Naive thymus-derived CD4-positive, alpha-beta T cell (primary cell): ENCODE data around the gene ZNF213. TPM values are rescaled to one million over a fixed set of nuclear protein-coding genes. Genes with fewer than 3 reads are reported as not detected.

Source experiments
- ATAC-seq: fragments of 150-1000 bp; cut with Tn5 transposase; 2 replicates; pipeline ENCODE4 v1.10.0; 2021; ENCODE audit warnings: mild to moderate bottlenecking, moderate library complexity
- CTCF ChIA-PET: fragments of 350-600 bp; sonication (Branson Sonifier 250); formaldehyde crosslinking; loops from one replicate; lab custom pipeline; 2021; ENCODE audit warnings: antibody characterized with exemption; lab: Charles Lee
- POLR2A ChIA-PET: fragments of 350-600 bp; sonication (Branson Sonifier 250); formaldehyde crosslinking; loops from one replicate; lab custom pipeline; 2021; ENCODE audit warnings: antibody characterized with exemption, inconsistent platforms; lab: Charles Lee
- DNase-seq, 9 donors: peaks; one replicate each; pipeline versions ENCODE4 v3.0.0 to v3.0.0-alpha.2; 2020 to 2022; ENCODE audit warnings: mixed read lengths in 1 of 9
- H3K27ac ChIP-seq: one replicate; pipeline ENCODE4 v1.7.0; 2013; ENCODE audit warnings: mild to moderate bottlenecking, low read depth, low read length, moderate library complexity
- H3K27me3 ChIP-seq, 2 donors: one replicate each; pipeline ENCODE4 v1.7.0; 2013; ENCODE audit warnings: low read length in 2 of 2, mild to moderate bottlenecking in 2 of 2, moderate library complexity in 2 of 2; ENCODE audit not compliant: control insufficient read depth in 2 of 2, insufficient read depth in 2 of 2
- H3K36me3 ChIP-seq, 3 experiments: 1 replicate in 2 of 3; 2 replicates in 1 of 3; pipeline ENCODE4 v1.7.0; 2013; ENCODE audit warnings: low read length in 3 of 3, mild to moderate bottlenecking in 3 of 3, moderate library complexity in 1 of 3; ENCODE audit not compliant: insufficient read depth in 3 of 3, control insufficient read depth in 2 of 3
- H3K4me1 ChIP-seq, 2 donors: one replicate each; pipeline ENCODE4 v1.7.0; 2013; ENCODE audit warnings: low read length in 2 of 2, mild to moderate bottlenecking in 2 of 2, moderate library complexity in 1 of 2; ENCODE audit not compliant: control insufficient read depth in 2 of 2, insufficient read depth in 2 of 2
- H3K4me3 ChIP-seq: 2 replicates; pipeline ENCODE4 v1.7.0; 2013; ENCODE audit warnings: mild to moderate bottlenecking, low read length
- H3K9me3 ChIP-seq, 3 experiments: 1 replicate in 2 of 3; 2 replicates in 1 of 3; pipeline ENCODE4 v1.7.0; 2013; ENCODE audit warnings: low read length in 3 of 3; ENCODE audit not compliant: control insufficient read depth in 2 of 3
- H3K27ac Mint-ChIP-seq, 9 donors: one replicate each; pipeline ENCODE4 v1.8.0; 2020 to 2022; ENCODE audit warnings: mixed read lengths in 9 of 9, mild to moderate bottlenecking in 8 of 9, moderate library complexity in 5 of 9, inconsistent platforms in 2 of 9
- H3K27me3 Mint-ChIP-seq, 5 donors: one replicate each; pipeline ENCODE4 v1.8.0; 2021 to 2022; ENCODE audit warnings: mixed read lengths in 5 of 5, mild to moderate bottlenecking in 1 of 5
- H3K36me3 Mint-ChIP-seq, 5 donors: one replicate each; pipeline ENCODE4 v1.8.0; 2020 to 2022; ENCODE audit warnings: mixed read lengths in 5 of 5, mild to moderate bottlenecking in 3 of 5, inconsistent platforms in 1 of 5
- H3K4me1 Mint-ChIP-seq, 7 donors: one replicate each; pipeline ENCODE4 v1.8.0; 2020 to 2022; ENCODE audit warnings: mixed read lengths in 7 of 7, mild to moderate bottlenecking in 3 of 7, inconsistent platforms in 1 of 7
- H3K4me3 Mint-ChIP-seq, 10 donors: one replicate each; pipeline ENCODE4 v1.8.0; 2020 to 2022; ENCODE audit warnings: mild to moderate bottlenecking in 10 of 10, mixed read lengths in 10 of 10, moderate library complexity in 6 of 10, inconsistent platforms in 2 of 10
- H3K9me3 Mint-ChIP-seq, 11 donors: one replicate each; pipeline ENCODE4 v1.8.0; 2020 to 2022; ENCODE audit warnings: mixed read lengths in 11 of 11, mild to moderate bottlenecking in 4 of 11, inconsistent platforms in 1 of 11, moderate library complexity in 1 of 11
- intact Hi-C, 2 donors: fragments of 100-400 bp; cut with micrococcal nuclease; formaldehyde crosslinking; loops; one replicate each; pipeline ENCODE4 v1.15.1; 2023
- polyA plus RNA-seq, 2 donors: library from polyadenylated mRNA; unstranded; fragments of 300-500 nt; fragmentation: Illumina TruSeq; gene quantifications; one replicate each; pipeline ENCODE4 v1.2.3, GENCODE V29; 2021
- total RNA-seq, 6 experiments: library from RNA in 5 of 6; stranded (reverse) in 5 of 6; gene quantifications; 1 replicate in 5 of 6; 2 replicates in 1 of 6; pipeline ENCODE4 v1.2.3 and lab custom pipeline; 2021 to 2026

Gene ZNF213
- total and polyA plus RNA-seq, 7 experiments from 2014 or later, result 1.7 to 14.0 (median 6.5) TPM

DNA sequence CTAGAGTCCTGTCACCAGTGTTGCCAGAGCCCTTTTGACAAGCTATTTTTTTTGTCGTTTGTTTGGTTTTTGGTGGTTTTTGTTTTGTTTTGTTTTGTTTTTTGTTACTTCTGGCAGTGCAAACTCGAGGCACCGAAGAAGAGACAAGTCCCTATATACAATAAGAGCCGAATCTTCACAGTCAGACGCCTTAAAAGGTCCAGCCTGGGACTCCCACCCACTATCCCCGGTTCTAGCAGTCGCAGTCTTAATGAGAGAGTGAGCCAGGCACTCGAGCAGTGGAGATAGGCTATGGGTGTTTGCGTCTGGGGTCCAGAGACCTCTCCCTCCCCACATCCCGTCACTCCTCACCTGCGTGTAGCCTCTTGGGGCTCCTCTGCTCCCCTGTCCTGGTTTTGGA, 55.0 kb downstream of the ZNF213 start:
- Mint-ChIP-seq H3K36me3 (peaks cover 0 to 21% (median 10%) of the 10 kb centered on the region in 5 donors), H3K4me1 (peaks cover 32 to 52% (median 41%) of the 10 kb centered on the region in 7 donors)

DNA sequence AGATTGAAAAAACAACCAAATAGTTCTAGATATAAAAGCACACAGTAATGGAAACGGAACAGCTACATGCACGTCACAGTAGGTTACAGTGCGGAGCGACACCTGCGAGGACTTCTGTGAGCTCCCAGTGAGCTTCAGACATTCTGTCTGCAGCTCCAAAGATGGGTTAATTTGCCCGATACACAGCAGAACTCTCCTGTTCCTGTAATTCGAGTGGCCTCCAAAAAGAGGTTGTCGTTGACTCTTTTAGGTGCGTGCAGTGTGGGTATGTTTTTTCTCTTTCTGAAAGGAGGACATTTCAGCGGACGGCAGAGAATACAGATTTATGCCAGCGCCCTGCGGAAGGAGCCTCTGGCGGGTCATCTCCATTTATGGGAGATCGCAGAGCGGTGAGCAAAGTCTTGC, 56.1 kb downstream of the ZNF213 start:
- Mint-ChIP-seq H3K36me3 (peaks cover 0 to 18% (median 10%) of the 10 kb centered on the region in 5 donors), H3K27ac (peak overlapping the region in 8 of 9 donors; percentile 15 to 90 (median 73)), H3K9me3 (peaks cover 0 to 25% (median 4%) of the 10 kb centered on the region in 11 donors), H3K27me3 (peaks cover 65 to 83% (median 72%) of the 10 kb centered on the region in 5 donors), H3K4me1 (peaks cover 32 to 52% (median 41%) of the 10 kb centered on the region in 7 donors), H3K4me3 (peak overlapping the region; percentile 52 to 81 (median 70))
- peak in 6 of 9 donors; percentile 24 to 67 (median 44) for DNase-seq
- CTCF ChIA-PET, result no interaction called here
- no peak overlapping the region for H3K27ac ChIP-seq
- POLR2A ChIA-PET, result interaction anchor here (0.5 to 1.4 kb wide), 7 partner anchors 24 to 115 kb away, joined by 3 read pairs; partner anchors contain the start of genes TIGD7 and ZNF75A
- peaks cover 23 to 26% of the 10 kb centered on the region in 2 donors for H3K4me1 ChIP-seq
- no peak for ATAC-seq
- no peaks in the 10 kb centered on the region for H3K9me3 ChIP-seq
- H3K36me3 ChIP-seq, result no peaks in the 10 kb centered on the region
- peaks cover 32 to 35% of the 10 kb centered on the region in 2 donors for H3K27me3 ChIP-seq
- H3K4me3 ChIP-seq, result no peak overlapping the region
- intact Hi-C loops, result loop anchor here in 1 of 2 donors (1.0 kb wide), 1 partner anchor 24 kb away; no protein-coding TSS in a partner anchor

More for the DNA sequence above, 55.0 kb downstream of the ZNF213 start:
- Histone ChIP-seq H3K9me3 (no peaks in the 10 kb centered on the region), H3K36me3 (no peaks in the 10 kb centered on the region), H3K27ac (no peak overlapping the region), H3K27me3 (peaks cover 32 to 34% of the 10 kb centered on the region in 2 donors), H3K4me3 (no peak overlapping the region), H3K4me1 (peaks cover 23 to 26% of the 10 kb centered on the region in 2 donors)
- peak overlapping the region; percentile 64 to 86 (median 78) for H3K4me3 Mint-ChIP-seq
- intact Hi-C loops, result loop anchor here (2.0 to 5.0 kb wide), 5 partner anchors 19 to 45 kb away; partner anchors contain the start of gene ZNF200 (in 1 of the 2)
- DNase-seq, result no peak
- ChIA-PET CTCF (no interaction called here), POLR2A (interaction anchor here (0.8 to 1.5 kb wide), 5 partner anchors 29 to 315 kb away, joined by 3 to 6 read pairs (median 3); no protein-coding TSS in a partner anchor)
- peak overlapping the region in 8 of 9 donors; percentile 39 to 88 (median 72) for H3K27ac Mint-ChIP-seq
- no peak for ATAC-seq
- H3K9me3 Mint-ChIP-seq, result peaks cover 0 to 27% (median 4%) of the 10 kb centered on the region in 11 donors
- H3K27me3 Mint-ChIP-seq, result peaks cover 67 to 77% (median 72%) of the 10 kb centered on the region in 5 donors

Other genes with a start within 250 kb of the ZNF213 start
- 100 to 1,000 TPM in 2 of 5 experiments, 10 to 100 TPM in 3; 48.6 to 149 (median 87.0) TPM for gene FLYWCH1, start 223.1 kb upstream of the ZNF213 start, total RNA-seq
- 10 to 100 TPM; 12.4 to 30.0 TPM for gene FLYWCH1, start 223.1 kb upstream of the ZNF213 start, polyA plus RNA-seq
- gene KREMEN2, start 170.8 kb upstream of the ZNF213 start, total RNA-seq, result not detected
- gene KREMEN2, start 170.8 kb upstream of the ZNF213 start, polyA plus RNA-seq, result not detected
- 10 to 100 TPM in 1 of 5 experiments, 1 to 10 TPM in 1, under 1 TPM in 3; 0.40 to 39.4 (median 0.79) TPM for gene PAQR4, start 165.7 kb upstream of the ZNF213 start, total RNA-seq
- gene PAQR4, start 165.7 kb upstream of the ZNF213 start, polyA plus RNA-seq, result under 1 TPM in 1 of 2 donors, not detected in 1; 0.54 TPM
- gene PKMYT1, start 154.6 kb upstream of the ZNF213 start, total RNA-seq, result 10 to 100 TPM in 1 of 5 experiments, under 1 TPM in 1, not detected in 3; 0.93 to 89.1 TPM
- gene PKMYT1, start 154.6 kb upstream of the ZNF213 start, polyA plus RNA-seq, result not detected
- under 1 TPM in 2 of 5 experiments, not detected in 3; 0.15 to 0.37 TPM for gene CLDN9, start 122.1 kb upstream of the ZNF213 start, total RNA-seq
- gene CLDN9, start 122.1 kb upstream of the ZNF213 start, polyA plus RNA-seq, result not detected
- gene CLDN6, start 116.8 kb upstream of the ZNF213 start, total RNA-seq, result not detected
- gene CLDN6, start 116.8 kb upstream of the ZNF213 start, polyA plus RNA-seq, result not detected
- 1 to 10 TPM in 3 of 5 experiments, under 1 TPM in 2; 0.57 to 5.9 (median 1.1) TPM for gene TNFRSF12A, start 114.7 kb upstream of the ZNF213 start, total RNA-seq
- not detected for gene TNFRSF12A, start 114.7 kb upstream of the ZNF213 start, polyA plus RNA-seq
- gene HCFC1R1, start 111.1 kb upstream of the ZNF213 start, total RNA-seq, result 10 to 100 TPM; 11.5 to 29.6 (median 14.9) TPM
- 10 to 100 TPM; 12.0 to 24.6 TPM for gene HCFC1R1, start 111.1 kb upstream of the ZNF213 start, polyA plus RNA-seq
- gene THOC6, start 111.0 kb upstream of the ZNF213 start, total RNA-seq, result 10 to 100 TPM; 25.3 to 55.5 (median 26.0) TPM
- gene THOC6, start 111.0 kb upstream of the ZNF213 start, polyA plus RNA-seq, result 10 to 100 TPM; 46.3 to 60.6 TPM
- gene BICDL2, start 98.1 kb upstream of the ZNF213 start, total RNA-seq, result 1 to 10 TPM in 1 of 5 experiments, not detected in 4; 1.0 TPM
- not detected for gene BICDL2, start 98.1 kb upstream of the ZNF213 start, polyA plus RNA-seq
- gene MMP25, start 88.5 kb upstream of the ZNF213 start, total RNA-seq, result 10 to 100 TPM in 2 of 5 experiments, 1 to 10 TPM in 1, under 1 TPM in 2; 0.73 to 64.4 (median 3.7) TPM
- gene MMP25, start 88.5 kb upstream of the ZNF213 start, polyA plus RNA-seq, result under 1 TPM; 0.64 to 0.93 TPM
- gene IL32, start 69.4 kb upstream of the ZNF213 start, total RNA-seq, result 1,000 to 10,000 TPM in 1 of 5 experiments, 100 to 1,000 TPM in 4; 351 to 3,697 (median 587) TPM
- 1,000 to 10,000 TPM; 1,418 to 1,605 TPM for gene IL32, start 69.4 kb upstream of the ZNF213 start, polyA plus RNA-seq
- gene ZSCAN10, start 35.7 kb upstream of the ZNF213 start, total RNA-seq, result under 1 TPM in 3 of 5 experiments, not detected in 2; 0.22 to 0.61 (median 0.29) TPM
- gene ZSCAN10, start 35.7 kb upstream of the ZNF213 start, polyA plus RNA-seq, result under 1 TPM in 1 of 2 donors, not detected in 1; 0.35 TPM
- under 1 TPM in 1 of 5 experiments, not detected in 4; 0.29 TPM for gene ZNF205, start 22.4 kb upstream of the ZNF213 start, total RNA-seq
- gene ZNF205, start 22.4 kb upstream of the ZNF213 start, polyA plus RNA-seq, result under 1 TPM in 1 of 2 donors, not detected in 1; 0.09 TPM
- under 1 TPM in 2 of 5 experiments, not detected in 3; 0.38 to 0.41 TPM for gene OR1F1, start 53.2 kb downstream of the ZNF213 start, total RNA-seq
- under 1 TPM in 1 of 2 donors, not detected in 1; 0.35 TPM for gene OR1F1, start 53.2 kb downstream of the ZNF213 start, polyA plus RNA-seq
- 10 to 100 TPM in 3 of 5 experiments, 1 to 10 TPM in 2; 4.8 to 33.3 (median 16.6) TPM for gene ZNF200, start 100.1 kb downstream of the ZNF213 start, total RNA-seq
- gene ZNF200, start 100.1 kb downstream of the ZNF213 start, polyA plus RNA-seq, result 10 to 100 TPM; 12.3 to 20.2 TPM
- 10 to 100 TPM in 1 of 5 experiments, 1 to 10 TPM in 1, under 1 TPM in 2, not detected in 1; 0.38 to 38.1 (median 2.4) TPM for gene MEFV, start 121.6 kb downstream of the ZNF213 start, total RNA-seq
- under 1 TPM in 1 of 2 donors, not detected in 1; 0.18 TPM for gene MEFV, start 121.6 kb downstream of the ZNF213 start, polyA plus RNA-seq
- gene ZNF263, start 148.5 kb downstream of the ZNF213 start, total RNA-seq, result 10 to 100 TPM; 26.1 to 51.6 (median 36.9) TPM
- gene ZNF263, start 148.5 kb downstream of the ZNF213 start, polyA plus RNA-seq, result 10 to 100 TPM; 61.1 to 80.2 TPM
- 10 to 100 TPM in 2 of 5 experiments, 1 to 10 TPM in 3; 4.9 to 18.4 (median 5.5) TPM for gene TIGD7, start 170.4 kb downstream of the ZNF213 start, total RNA-seq
- gene TIGD7, start 170.4 kb downstream of the ZNF213 start, polyA plus RNA-seq, result 1 to 10 TPM; 5.6 to 6.0 TPM
- 10 to 100 TPM; 27.7 to 90.6 (median 53.4) TPM for gene ZNF75A, start 170.5 kb downstream of the ZNF213 start, total RNA-seq
- 10 to 100 TPM; 31.0 to 35.1 TPM for gene ZNF75A, start 170.5 kb downstream of the ZNF213 start, polyA plus RNA-seq
- under 1 TPM in 3 of 5 experiments, not detected in 2; 0.35 to 0.65 (median 0.50) TPM for gene OR2C1, start 220.9 kb downstream of the ZNF213 start, total RNA-seq
- under 1 TPM; 0.24 to 0.65 TPM for gene OR2C1, start 220.9 kb downstream of the ZNF213 start, polyA plus RNA-seq